ENCODE measurements around the gene ZNF784. TPM values are rescaled to one million over a fixed set of nuclear protein-coding genes. Genes with fewer than 3 reads are reported as not detected.

The ZNF784 gene
- total and polyA plus RNA-seq, 2 of the 8 experiments (the other 6 are each of a cell fraction or from before 2014, with no cell fraction given): 6.5 to 8.0 TPM

- H2BK12ac ChIP-seq (ENCODE audit: low read depth, low read length): no peak overlapping the region
- no peaks in the 10 kb centered on the region for H3K9me3 ChIP-seq (ENCODE audit: insufficient read depth in 2 of 2, low read depth in 1 of 2, low read length in 1 of 2)
- POLR2A ChIA-PET (ENCODE audit: partially characterized antibody): interaction anchor here (0.9 to 6.8 kb wide), 7 partner anchors 10 to 24 kb away, joined by 3 to 32 read pairs (median 4); partner anchors contain the start of genes CCDC106, FIZ1 and ZNF865
- WGBS, 2 experiments (ENCODE audit: extremely low coverage in 1 of 2, insufficient coverage in 1 of 2, insufficient read length in 1 of 2, insufficient replicate concordance in 2 of 2, low coverage in 1 of 2, low lambda C conversion rate in 2 of 2, missing lambda C conversion rate in 1 of 2): 95% methylated on average over 7 of the region's 7 CpGs; no CpG with 5 or more reads in 1 of the 2 experiments
- no peak overlapping the region for H3K56ac ChIP-seq (replicated peaks; ENCODE audit: insufficient read length, low read depth, low read length)
- H4K5ac ChIP-seq (ENCODE audit: insufficient read length, low read depth, low read length): no peak overlapping the region
- no peak overlapping the region for H2AFZ ChIP-seq (ENCODE audit: low read length)
- no peak overlapping the region for H3K4ac ChIP-seq (replicated peaks; ENCODE audit: insufficient read length, low read depth, low read length)
- H2BK20ac ChIP-seq (ENCODE audit: low read length): no peak overlapping the region
- H4K91ac ChIP-seq (replicated peaks; ENCODE audit: insufficient read length, low read length): no peak overlapping the region
- no peaks in the 10 kb centered on the region for H3K23me2 ChIP-seq (ENCODE audit: low read depth, low read length)
- H3K4me3 ChIP-seq (ENCODE audit: extremely low read depth in 1 of 4, insufficient read depth in 2 of 4, low read depth in 3 of 4, low read length in 4 of 4): no peak overlapping the region
- no peaks in the 10 kb centered on the region for H3K79me1 ChIP-seq (ENCODE audit: low read depth, low read length)
- H4K20me1 ChIP-seq (replicated peaks in 1 of 2; ENCODE audit: control insufficient read depth in 1 of 2, insufficient read depth in 2 of 2, low read length in 2 of 2): peaks cover 1 to 5% of the 10 kb centered on the region in 2 experiments
- no peaks in the 10 kb centered on the region for H3K79me2 ChIP-seq (ENCODE audit: control insufficient read depth in 1 of 2, insufficient read depth in 2 of 2, low read length in 2 of 2)
- no peak overlapping the region for H2BK120ac ChIP-seq (replicated peaks; ENCODE audit: low read depth, low read length)
- no peak overlapping the region; a peak in 1 of 4 replicates for H3K4me2 ChIP-seq (ENCODE audit: insufficient read depth in 1 of 2, low read depth in 2 of 2, low read length in 2 of 2)
- no peak overlapping the region for H3K9ac ChIP-seq (replicated peaks in 1 of 4; ENCODE audit: extremely low read depth in 1 of 4, low read depth in 3 of 4, low read length in 3 of 4)
- DNase-seq (ENCODE audit: low read depth in 1 of 2, low spot score in 2 of 2): no peak
- H2BK15ac ChIP-seq (ENCODE audit: low read length): no peak overlapping the region
- H3K14ac ChIP-seq (ENCODE audit: insufficient read length): no peak overlapping the region
- no peaks in the 10 kb centered on the region for H3K27me3 ChIP-seq (replicated peaks in 1 of 4; ENCODE audit: control insufficient read depth in 3 of 4, extremely low read depth in 1 of 4, insufficient read depth in 3 of 4, low read length in 3 of 4)
- H3K4me1 ChIP-seq (replicated peaks in 1 of 4; ENCODE audit: control insufficient read depth in 3 of 4, insufficient read depth in 4 of 4, low read length in 3 of 4): peaks cover 0 to 3% (median 0%) of the 10 kb centered on the region in 4 experiments; a peak in 3 of 7 replicates
- no peak overlapping the region for H3K23ac ChIP-seq (ENCODE audit: insufficient read length)
- TF ChIP-seq TBP (IDR thresholded peaks at IDR 0.05; ENCODE audit: low read depth, low read length) (no peak), POLR2A (IDR thresholded peaks at IDR 0.05; ENCODE audit: control extremely low read depth in 1 of 2, low read depth in 2 of 2, low read length in 2 of 2) (no peak), TAF1 (IDR thresholded peaks at IDR 0.05; ENCODE audit: low read depth, low read length) (no peak), NANOG (IDR thresholded peaks at IDR 0.05; ENCODE audit: insufficient read depth, low read depth, low read length, poor library complexity, severe bottlenecking) (no peak), HDAC2 (IDR thresholded peaks at IDR 0.05; ENCODE audit: borderline replicate concordance in 1 of 2, low read depth in 2 of 2, low read length in 2 of 2) (no peak), SP4 (IDR thresholded peaks at IDR 0.05; ENCODE audit: low read length) (no peak), KDM1A (IDR thresholded peaks at IDR 0.05; ENCODE audit: borderline replicate concordance, low read length) (no peak), CBX5 (IDR thresholded peaks at IDR 0.05; ENCODE audit: low read depth, low read length) (no peak), EGR1 (IDR thresholded peaks at IDR 0.05; ENCODE audit: borderline replicate concordance, low read depth, low read length) (no peak), KDM4A (IDR thresholded peaks at IDR 0.05; ENCODE audit: low read depth, low read length, severe bottlenecking) (no peak), RFX5 (IDR thresholded peaks at IDR 0.05; ENCODE audit: borderline replicate concordance, low read depth, low read length) (no peak), CREB1 (IDR thresholded peaks at IDR 0.05) (no peak), ASH2L (IDR thresholded peaks at IDR 0.05; ENCODE audit: low read length) (no peak), JUN (IDR thresholded peaks at IDR 0.05; ENCODE audit: low read depth, low read length) (no peak), RXRA (IDR thresholded peaks at IDR 0.05; ENCODE audit: insufficient read depth, low read depth, low read length) (no peak)
- H3K18ac ChIP-seq (ENCODE audit: extremely low read depth, low read length): no peak overlapping the region
- CTCF ChIA-PET (ENCODE audit: partially characterized antibody): interaction anchor here (0.8 to 8.0 kb wide), 3 partner anchors 9 to 30 kb away, joined by 3 to 38 read pairs (median 9); partner anchors contain the start of gene ZNF865
- H3K27ac ChIP-seq (ENCODE audit: low read depth, low read length): no peak overlapping the region
- H4K8ac ChIP-seq (ENCODE audit: extremely low read depth, insufficient read depth, low read length): no peak overlapping the region
- H2BK5ac ChIP-seq (ENCODE audit: low read depth, low read length): no peak overlapping the region
- no peak overlapping the region for H2AK5ac ChIP-seq (ENCODE audit: low read depth, low read length)
- H3K36me3 ChIP-seq (ENCODE audit: control insufficient read depth in 2 of 4, insufficient read depth in 4 of 4, low read length in 3 of 4): peaks cover 0 to 11% (median 1%) of the 10 kb centered on the region in 4 experiments; a peak in 4 of 8 replicates
- FAIRE-seq: no peak
These were observed 1.2 kb downstream of the ZNF784 start for GRCh38 chr19:55623130-55623529.
